ENCODE data around the gene PSME1. TPM values are rescaled to one million over a fixed set of nuclear protein-coding genes. Genes with fewer than 3 reads are reported as not detected.

The PSME1 gene
- total RNA-seq, 2 experiments from 2014 or later = 149 to 187 TPM

- BruUV-seq (replicated peaks) = no TSS peak
- Histone ChIP-seq H3K9me2 (ENCODE audit: insufficient read depth, low read length) (no peaks in the 10 kb centered on the region), H3K27ac (ENCODE audit: low read depth, low read length, poor library complexity, severe bottlenecking) (no peak overlapping the region), H3K79me2 (ENCODE audit: insufficient read depth, low read depth, low read length) (no peaks in the 10 kb centered on the region), H3K9me3 (ENCODE audit: low read length) (no peaks in the 10 kb centered on the region), H3K36me3 (ENCODE audit: insufficient read depth, low read length) (peaks cover 6% of the 10 kb centered on the region), H3K4me3 (ENCODE audit: low read depth, low read length, poor library complexity, severe bottlenecking) (no peak overlapping the region), H2AFZ (ENCODE audit: low read length) (no peak overlapping the region), H4K20me1 (ENCODE audit: insufficient read depth, low read length) (no peaks in the 10 kb centered on the region), H3K4me1 (ENCODE audit: insufficient read depth, low read length, poor library complexity, severe bottlenecking) (peaks cover 5% of the 10 kb centered on the region), H3K4me2 (ENCODE audit: low read length) (no peak overlapping the region)
- POLR2A ChIA-PET = no interaction called here
- CTCF ChIA-PET (ENCODE audit: unreplicated experiment) = no interaction called here
- intact Hi-C loops (cut with micrococcal nuclease; ENCODE audit: unreplicated experiment) = no loop called here
- no peak for TF ChIP-seq EZH2phosphoT487 (IDR thresholded peaks at IDR 0.05; ENCODE audit: borderline replicate concordance, low read depth, low read length)
- TF ChIP-seq, protein P1, sequence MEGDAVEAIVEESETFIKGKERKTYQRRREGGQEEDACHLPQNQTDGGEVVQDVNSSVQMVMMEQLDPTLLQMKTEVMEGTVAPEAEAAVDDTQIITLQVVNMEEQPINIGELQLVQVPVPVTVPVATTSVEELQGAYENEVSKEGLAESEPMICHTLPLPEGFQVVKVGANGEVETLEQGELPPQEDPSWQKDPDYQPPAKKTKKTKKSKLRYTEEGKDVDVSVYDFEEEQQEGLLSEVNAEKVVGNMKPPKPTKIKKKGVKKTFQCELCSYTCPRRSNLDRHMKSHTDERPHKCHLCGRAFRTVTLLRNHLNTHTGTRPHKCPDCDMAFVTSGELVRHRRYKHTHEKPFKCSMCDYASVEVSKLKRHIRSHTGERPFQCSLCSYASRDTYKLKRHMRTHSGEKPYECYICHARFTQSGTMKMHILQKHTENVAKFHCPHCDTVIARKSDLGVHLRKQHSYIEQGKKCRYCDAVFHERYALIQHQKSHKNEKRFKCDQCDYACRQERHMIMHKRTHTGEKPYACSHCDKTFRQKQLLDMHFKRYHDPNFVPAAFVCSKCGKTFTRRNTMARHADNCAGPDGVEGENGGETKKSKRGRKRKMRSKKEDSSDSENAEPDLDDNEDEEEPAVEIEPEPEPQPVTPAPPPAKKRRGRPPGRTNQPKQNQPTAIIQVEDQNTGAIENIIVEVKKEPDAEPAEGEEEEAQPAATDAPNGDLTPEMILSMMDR (conservative IDR thresholded peaks at IDR 0.05; ENCODE audit: low read length) = no peak
- no peak for DNase-seq (ENCODE audit: low spot score)
Measured at GRCh38 chr14:24100197-24100981, 35.6 kb upstream of the PSME1 start.

GRCh38 chr14:24100982-24101494 is 35.0 kb upstream of the PSME1 start:
- Histone ChIP-seq H3K4me1 (ENCODE audit: insufficient read depth, low read length, poor library complexity, severe bottlenecking) (no peaks in the 10 kb centered on the region), H3K4me2 (ENCODE audit: low read length) (no peak overlapping the region), H2AFZ (ENCODE audit: low read length) (no peak overlapping the region), H3K36me3 (ENCODE audit: insufficient read depth, low read length) (peaks cover 6% of the 10 kb centered on the region), H3K4me3 (ENCODE audit: low read depth, low read length, poor library complexity, severe bottlenecking) (no peak overlapping the region), H3K9me2 (ENCODE audit: insufficient read depth, low read length) (no peaks in the 10 kb centered on the region), H3K9me3 (ENCODE audit: low read length) (no peaks in the 10 kb centered on the region), H3K27ac (ENCODE audit: low read depth, low read length, poor library complexity, severe bottlenecking) (no peak overlapping the region), H4K20me1 (ENCODE audit: insufficient read depth, low read length) (no peaks in the 10 kb centered on the region), H3K79me2 (ENCODE audit: insufficient read depth, low read depth, low read length) (no peaks in the 10 kb centered on the region)
- no peak for TF ChIP-seq EZH2phosphoT487 (IDR thresholded peaks at IDR 0.05; ENCODE audit: borderline replicate concordance, low read depth, low read length)
- TF ChIP-seq, protein P1 (conservative IDR thresholded peaks at IDR 0.05; ENCODE audit: low read length) = no peak
- ChIA-PET CTCF (ENCODE audit: unreplicated experiment) (no interaction called here), POLR2A (no interaction called here)
- no TSS peak for BruUV-seq (replicated peaks)
- intact Hi-C loops (cut with micrococcal nuclease; ENCODE audit: unreplicated experiment) = no loop called here
- no peak for DNase-seq (ENCODE audit: low spot score)
